A673 (cell line): ENCODE measurements around the gene ALKBH8. TPM values are rescaled to one million over a fixed set of nuclear protein-coding genes. Genes with fewer than 3 reads are reported as not detected.
A peak's percentile ranks its signal among the peaks of the same experiment; 100 is the strongest.

Source experiments
- BruUV-seq: library from RNA; stranded (reverse); fragments of 400-500 nt; replicated peaks from 2 replicates; lab custom pipeline; 2021; lab: Mats Ljungman, UMichigan
- CTCF ChIA-PET: fragments of 300-600 bp; sonication (Branson Sonifier 250); formaldehyde crosslinking; loops from one replicate; lab custom pipeline; 2022; ENCODE audit warnings: antibody characterized with exemption; lab: Charles Lee
- POLR2A ChIA-PET: fragments of 300-600 bp; sonication (Branson Sonifier 250); formaldehyde crosslinking; loops from one replicate; lab custom pipeline; 2022; ENCODE audit warnings: antibody characterized with exemption; ENCODE audit not compliant: low non-redundant PET; lab: Charles Lee
- DNase-seq: peaks from one replicate; pipeline ENCODE4 v3.0.0-alpha.2; 2015; ENCODE audit warnings: low spot score
- H3K27ac ChIP-seq: fragments of 200-600 bp; sonication (generic); 2 replicates; pipeline ENCODE4 v1.5.1; 2016; ENCODE audit warnings: mixed run types, low read depth, mild to moderate bottlenecking, mixed read lengths, antibody characterized with exemption, low read length; ENCODE audit not compliant: poor library complexity, severe bottlenecking
- H3K27me3 ChIP-seq: fragments of 200-600 bp; sonication (generic); replicated peaks from 2 replicates; pipeline ENCODE4 v1.6.1; 2017; ENCODE audit warnings: mixed run types, low read depth, mild to moderate bottlenecking, mixed read lengths, antibody characterized with exemption, low read length; ENCODE audit not compliant: insufficient read depth, poor library complexity
- H3K36me3 ChIP-seq: fragments of 200-600 bp; sonication (generic); 2 replicates; pipeline ENCODE4 v1.6.1; 2016; ENCODE audit warnings: mixed run types, mild to moderate bottlenecking, mixed read lengths, antibody characterized with exemption, low read length; ENCODE audit not compliant: insufficient read depth, poor library complexity, severe bottlenecking
- H3K4me1 ChIP-seq: fragments of 200-600 bp; sonication (generic); 2 replicates; pipeline ENCODE4 v1.6.1; 2017; ENCODE audit warnings: mixed run types, mild to moderate bottlenecking, mixed read lengths, antibody characterized with exemption, low read length; ENCODE audit not compliant: insufficient read depth, poor library complexity, severe bottlenecking
- H3K4me3 ChIP-seq: fragments of 200-600 bp; sonication (generic); 2 replicates; pipeline ENCODE4 v1.5.1; 2016; ENCODE audit warnings: low read depth, mixed run types, mild to moderate bottlenecking, mixed read lengths, low read length; ENCODE audit not compliant: poor library complexity, severe bottlenecking
- H3K9me3 ChIP-seq: fragments of 200-600 bp; sonication (generic); 2 replicates; pipeline ENCODE4 v1.6.1; 2016; ENCODE audit warnings: mixed run types, low read depth, mild to moderate bottlenecking, mixed read lengths, antibody characterized with exemption, low read length; ENCODE audit not compliant: poor library complexity, severe bottlenecking
- EZH2 ChIP-seq: fragments of 200-600 bp; sonication (generic); IDR thresholded peaks from 2 replicates; pipeline ENCODE4 v1.6.1; 2017; ENCODE audit warnings: borderline replicate concordance, low read depth, mild to moderate bottlenecking, mixed read lengths, antibody characterized with exemption, low read length; ENCODE audit not compliant: poor library complexity, severe bottlenecking
- intact Hi-C: fragments of 100-400 bp; cut with micrococcal nuclease; formaldehyde crosslinking; loops from one replicate; pipeline ENCODE4 v1.10.0; 2022; ENCODE audit not compliant: unreplicated experiment
- total RNA-seq: library from RNA; stranded (reverse); gene quantifications from 2 replicates; pipeline ENCODE4 v1.2.3, GENCODE V29; 2021
- TF ChIP-seq, protein P1 (sequence below): fragments of 300-800, 200-600 bp; sonication (generic); conservative IDR thresholded peaks from 2 replicates; pipeline ENCODE4 v1.5.1; 2017; ENCODE audit warnings: low read depth, mild to moderate bottlenecking, antibody characterized with exemption, low read length, moderate library complexity, mixed read lengths

ALKBH8 gene
- total RNA-seq, 1 experiment from 2014 or later, result 17.0 TPM

DNA sequence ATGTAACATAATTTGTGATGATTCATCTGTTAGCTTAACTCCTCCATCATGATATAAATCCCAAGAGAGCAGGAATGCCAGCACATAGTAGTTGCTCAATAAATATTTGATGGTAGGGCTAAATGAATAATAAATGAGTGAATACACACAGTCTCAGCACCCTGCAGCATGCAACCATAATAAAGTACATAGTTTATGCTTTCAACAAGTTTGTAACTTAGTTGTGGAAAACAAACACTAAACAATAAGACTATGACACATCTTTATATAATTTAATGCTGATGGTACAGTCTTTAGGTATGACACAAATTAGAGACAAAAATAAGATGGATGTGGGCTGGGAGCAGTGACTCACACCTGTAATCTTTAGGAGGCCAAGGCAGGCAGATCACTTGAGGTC is 3.8 kb downstream of the ALKBH8 start:
- Histone ChIP-seq H3K4me3 (no peak overlapping the region), H3K9me3 (no peaks in the 10 kb centered on the region), H3K36me3 (no peaks in the 10 kb centered on the region), H3K4me1 (peaks cover 15% of the 10 kb centered on the region), H3K27ac (no peak overlapping the region), H3K27me3 (no peaks in the 10 kb centered on the region)
- TF ChIP-seq EZH2, result no peak
- TF ChIP-seq, protein P1, sequence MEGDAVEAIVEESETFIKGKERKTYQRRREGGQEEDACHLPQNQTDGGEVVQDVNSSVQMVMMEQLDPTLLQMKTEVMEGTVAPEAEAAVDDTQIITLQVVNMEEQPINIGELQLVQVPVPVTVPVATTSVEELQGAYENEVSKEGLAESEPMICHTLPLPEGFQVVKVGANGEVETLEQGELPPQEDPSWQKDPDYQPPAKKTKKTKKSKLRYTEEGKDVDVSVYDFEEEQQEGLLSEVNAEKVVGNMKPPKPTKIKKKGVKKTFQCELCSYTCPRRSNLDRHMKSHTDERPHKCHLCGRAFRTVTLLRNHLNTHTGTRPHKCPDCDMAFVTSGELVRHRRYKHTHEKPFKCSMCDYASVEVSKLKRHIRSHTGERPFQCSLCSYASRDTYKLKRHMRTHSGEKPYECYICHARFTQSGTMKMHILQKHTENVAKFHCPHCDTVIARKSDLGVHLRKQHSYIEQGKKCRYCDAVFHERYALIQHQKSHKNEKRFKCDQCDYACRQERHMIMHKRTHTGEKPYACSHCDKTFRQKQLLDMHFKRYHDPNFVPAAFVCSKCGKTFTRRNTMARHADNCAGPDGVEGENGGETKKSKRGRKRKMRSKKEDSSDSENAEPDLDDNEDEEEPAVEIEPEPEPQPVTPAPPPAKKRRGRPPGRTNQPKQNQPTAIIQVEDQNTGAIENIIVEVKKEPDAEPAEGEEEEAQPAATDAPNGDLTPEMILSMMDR, result no peak
- intact Hi-C loops, result loop anchor here (5.0 kb wide), 1 partner anchor 211 kb away; no protein-coding TSS in a partner anchor
- BruUV-seq, result no TSS peak
- peak; percentile 29 for DNase-seq
- POLR2A ChIA-PET, result interaction anchor here (0.6 kb wide), 1 partner anchor 446 kb away, joined by 3 read pairs; no protein-coding TSS in a partner anchor
- CTCF ChIA-PET, result no interaction called here

DNA sequence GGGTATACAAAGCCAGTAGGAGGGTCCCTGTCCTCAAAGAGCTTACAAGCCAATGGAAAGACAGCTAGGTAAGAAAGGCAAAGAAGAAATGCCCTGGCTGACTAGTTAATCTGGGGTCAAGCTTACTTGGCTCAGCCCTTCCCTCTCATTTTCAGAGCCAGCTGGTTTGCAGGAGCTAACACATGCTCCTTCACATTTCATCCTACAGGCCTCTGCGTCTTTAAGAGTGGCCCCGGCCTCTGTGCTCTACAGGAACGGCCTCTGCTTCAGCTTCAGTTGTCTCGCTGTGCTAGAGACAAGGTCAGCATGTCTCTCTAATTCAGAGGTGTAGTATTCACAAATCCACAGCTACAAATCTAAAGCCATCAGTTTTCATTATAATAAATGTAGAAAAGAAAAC is 15.2 kb downstream of the ALKBH8 start:
- TF ChIP-seq, protein P1, result no peak
- no peak for TF ChIP-seq EZH2
- no peak overlapping the region for H3K4me3 ChIP-seq
- no peak overlapping the region for H3K27ac ChIP-seq
- H3K36me3 ChIP-seq, result no peaks in the 10 kb centered on the region
- H3K9me3 ChIP-seq, result no peaks in the 10 kb centered on the region
- POLR2A ChIA-PET, result no interaction called here
- CTCF ChIA-PET, result interaction anchor here (1.9 kb wide), 1 partner anchor 139 kb away, joined by 21 read pairs; no protein-coding TSS in a partner anchor
- no TSS peak for BruUV-seq
- DNase-seq, result no peak
- intact Hi-C loops, result loop anchor here (10.0 kb wide), 1 partner anchor 1104 kb away; no protein-coding TSS in a partner anchor
- no peaks in the 10 kb centered on the region for H3K27me3 ChIP-seq
- no peaks in the 10 kb centered on the region for H3K4me1 ChIP-seq

DNA sequence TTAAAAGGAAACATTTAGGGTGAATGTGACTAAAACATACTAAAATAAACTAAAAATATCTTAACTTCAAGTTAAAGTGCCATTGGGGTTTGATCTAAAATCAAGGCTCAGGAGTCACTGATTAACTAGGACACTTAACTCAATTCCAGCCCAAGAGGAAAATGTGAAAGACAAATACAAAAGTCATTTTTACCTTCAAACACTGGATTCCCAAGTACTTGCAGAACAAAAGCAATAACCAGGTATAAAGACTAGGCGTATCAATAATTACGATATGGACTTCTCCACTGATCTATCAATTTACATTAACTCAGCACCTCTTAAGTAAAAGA is 15.6 kb downstream of the ALKBH8 start:
- POLR2A ChIA-PET, result no interaction called here
- no peaks in the 10 kb centered on the region for H3K36me3 ChIP-seq
- CTCF ChIA-PET, result interaction anchor here (1.9 kb wide), 1 partner anchor 139 kb away, joined by 21 read pairs; no protein-coding TSS in a partner anchor
- BruUV-seq, result no TSS peak
- TF ChIP-seq EZH2, result no peak
- TF ChIP-seq, protein P1, result no peak
- no peaks in the 10 kb centered on the region for H3K4me1 ChIP-seq
- H3K9me3 ChIP-seq, result no peaks in the 10 kb centered on the region
- DNase-seq, result no peak
- intact Hi-C loops, result loop anchor here (10.0 kb wide), 1 partner anchor 1105 kb away; no protein-coding TSS in a partner anchor
- H3K4me3 ChIP-seq, result no peak overlapping the region
- H3K27me3 ChIP-seq, result no peaks in the 10 kb centered on the region
- H3K27ac ChIP-seq, result no peak overlapping the region
